ENCODE data around the gene CCNO.

CCNO gene, protein sequence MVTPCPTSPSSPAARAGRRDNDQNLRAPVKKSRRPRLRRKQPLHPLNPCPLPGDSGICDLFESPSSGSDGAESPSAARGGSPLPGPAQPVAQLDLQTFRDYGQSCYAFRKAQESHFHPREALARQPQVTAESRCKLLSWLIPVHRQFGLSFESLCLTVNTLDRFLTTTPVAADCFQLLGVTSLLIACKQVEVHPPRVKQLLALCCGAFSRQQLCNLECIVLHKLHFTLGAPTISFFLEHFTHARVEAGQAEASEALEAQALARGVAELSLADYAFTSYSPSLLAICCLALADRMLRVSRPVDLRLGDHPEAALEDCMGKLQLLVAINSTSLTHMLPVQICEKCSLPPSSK

DNA sequence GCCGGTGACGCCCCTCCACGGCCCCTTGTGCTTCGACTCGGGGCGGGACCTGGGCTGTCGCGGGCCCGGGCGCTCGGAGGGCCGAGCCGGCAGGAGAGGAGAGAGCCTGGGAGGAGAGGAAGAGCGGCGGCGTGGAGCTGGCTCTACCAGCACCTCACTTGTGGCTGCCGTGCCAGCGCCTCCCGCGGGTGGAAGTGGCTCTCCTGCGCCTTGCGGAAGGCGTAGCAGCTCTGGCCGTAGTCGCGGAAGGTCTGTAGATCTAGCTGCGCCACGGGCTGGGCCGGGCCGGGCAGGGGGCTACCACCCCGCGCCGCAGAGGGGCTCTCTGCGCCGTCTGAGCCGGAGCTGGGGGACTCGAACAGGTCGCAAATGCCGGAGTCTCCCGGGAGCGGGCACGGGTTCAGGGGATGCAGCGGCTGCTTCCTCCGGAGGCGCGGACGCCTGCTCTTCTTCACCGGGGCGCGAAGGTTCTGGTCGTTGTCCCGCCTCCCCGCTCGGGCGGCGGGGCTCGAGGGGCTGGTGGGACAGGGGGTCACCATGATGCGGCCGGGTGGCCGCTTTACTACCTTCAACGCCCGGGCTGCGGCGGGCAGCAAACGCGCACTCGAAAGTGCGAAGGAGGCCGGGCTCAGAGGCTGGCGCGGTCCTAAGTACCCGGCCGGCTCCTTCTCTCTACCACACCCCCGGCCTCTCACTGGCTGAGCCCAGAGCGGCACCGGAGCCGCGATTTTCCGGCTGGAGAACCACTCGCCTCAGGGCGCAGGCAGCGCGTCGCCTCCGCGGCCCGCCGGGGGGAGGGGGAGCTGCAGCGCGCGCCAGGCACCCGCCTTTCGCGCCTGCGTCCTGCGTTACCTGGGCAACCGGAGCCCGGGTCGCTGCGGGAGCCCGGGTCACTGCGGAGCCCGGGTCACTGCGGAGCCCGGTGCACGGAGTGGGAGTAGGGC is at the start of gene CCNO:
Gene CCNO (minus strand): TSS at position 624 of the 944 bp plus-strand sequence. CDS start 85 bp downstream, at position 539.
- TF ChIP-seq ZNF274 (IDR thresholded peaks at IDR 0.05; ENCODE audit: low read depth, low read length): no peak
- no peak for TF ChIP-seq YY1 (IDR thresholded peaks at IDR 0.05; ENCODE audit: insufficient read depth, insufficient read length)
- Histone ChIP-seq H3K27me3 (ENCODE audit: insufficient read depth, insufficient read length) (peaks cover 69% of the 10 kb centered on the region), H3K4me3 (ENCODE audit: insufficient read length, low read depth) (peak within 1 kb of the TSS; percentile 49), H3K9ac (ENCODE audit: insufficient read length, low read depth) (peak within 1 kb of the TSS; percentile 77), H3K4me1 (ENCODE audit: insufficient read depth, insufficient read length) (no peaks in the 10 kb centered on the region), H3K36me3 (ENCODE audit: insufficient read depth, insufficient read length, low read length) (no peaks in the 10 kb centered on the region), H3K9me3 (ENCODE audit: insufficient read depth, low read length) (peaks cover 6% of the 10 kb centered on the region)
- no peak for DNase-seq (ENCODE audit: low read depth, low spot score)

DNA sequence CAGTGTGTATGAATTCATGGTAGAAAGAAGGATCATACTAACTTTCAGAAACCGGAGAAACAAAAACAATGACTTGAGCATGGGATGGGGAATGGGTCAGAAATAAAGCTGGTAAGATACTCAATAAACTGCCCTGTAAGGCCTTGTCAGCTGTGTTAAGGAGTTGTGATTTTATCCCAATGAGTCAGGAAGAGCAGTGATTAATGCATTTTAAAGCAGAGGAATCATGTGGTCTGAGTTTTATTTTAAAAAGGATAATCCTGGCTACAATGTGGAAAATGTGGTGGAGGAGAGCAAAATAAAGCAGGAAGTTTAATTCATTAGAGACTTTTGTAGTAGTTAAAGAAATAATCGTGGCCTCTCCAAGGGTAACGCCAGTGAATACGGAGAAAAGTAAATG is 45.4 kb upstream of the CCNO start:
- H3K9me3 ChIP-seq (ENCODE audit: insufficient read depth, low read length): no peaks in the 10 kb centered on the region
- no peaks in the 10 kb centered on the region for H3K27me3 ChIP-seq (ENCODE audit: insufficient read depth, insufficient read length)
- DNase-seq (ENCODE audit: low read depth, low spot score): no peak
- no peak overlapping the region for H3K4me3 ChIP-seq (ENCODE audit: insufficient read length, low read depth)
- no peaks in the 10 kb centered on the region for H3K4me1 ChIP-seq (ENCODE audit: insufficient read depth, insufficient read length)
- TF ChIP-seq ZNF274 (IDR thresholded peaks at IDR 0.05; ENCODE audit: low read depth, low read length) (no peak), SUZ12 (IDR thresholded peaks at IDR 0.05; ENCODE audit: extremely low read depth, insufficient read depth, insufficient read length) (no peak), YY1 (IDR thresholded peaks at IDR 0.05; ENCODE audit: insufficient read depth, insufficient read length) (no peak)
- H3K9ac ChIP-seq (ENCODE audit: insufficient read length, low read depth): no peak overlapping the region
- peaks cover 70% of the 10 kb centered on the region for H3K36me3 ChIP-seq (ENCODE audit: insufficient read depth, insufficient read length, low read length)

DNA sequence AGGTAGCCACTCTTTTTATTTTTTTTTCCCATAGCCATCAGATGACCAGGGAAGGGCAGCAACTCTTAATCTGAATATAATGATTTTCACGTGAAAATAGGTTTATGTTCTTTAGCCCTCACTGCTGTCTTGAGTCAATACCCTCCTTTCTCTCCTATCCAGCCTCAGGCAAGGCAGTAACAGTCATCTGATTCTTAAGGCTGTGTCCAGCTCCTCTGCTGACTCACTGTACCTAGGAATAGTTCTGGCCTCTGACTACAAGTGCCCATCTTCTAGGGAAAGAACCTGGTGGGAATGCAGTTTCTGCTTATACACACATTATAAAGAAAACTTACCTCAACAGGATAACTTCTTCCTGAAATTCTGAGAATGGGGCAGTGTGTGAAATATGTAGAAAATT is 43.4 kb upstream of the CCNO start:
- no peak overlapping the region for H3K9ac ChIP-seq (ENCODE audit: insufficient read length, low read depth)
- H3K36me3 ChIP-seq (ENCODE audit: insufficient read depth, insufficient read length, low read length): peaks cover 71% of the 10 kb centered on the region
- no peaks in the 10 kb centered on the region for H3K27me3 ChIP-seq (ENCODE audit: insufficient read depth, insufficient read length)
- no peaks in the 10 kb centered on the region for H3K4me1 ChIP-seq (ENCODE audit: insufficient read depth, insufficient read length)
- no peaks in the 10 kb centered on the region for H3K9me3 ChIP-seq (ENCODE audit: insufficient read depth, low read length)
- no peak for TF ChIP-seq SUZ12 (IDR thresholded peaks at IDR 0.05; ENCODE audit: extremely low read depth, insufficient read depth, insufficient read length)
- no peak for TF ChIP-seq YY1 (IDR thresholded peaks at IDR 0.05; ENCODE audit: insufficient read depth, insufficient read length)
- TF ChIP-seq ZNF274 (IDR thresholded peaks at IDR 0.05; ENCODE audit: low read depth, low read length): no peak
- no peak for DNase-seq (ENCODE audit: low read depth, low spot score)
- no peak overlapping the region for H3K4me3 ChIP-seq (ENCODE audit: insufficient read length, low read depth)

DNA sequence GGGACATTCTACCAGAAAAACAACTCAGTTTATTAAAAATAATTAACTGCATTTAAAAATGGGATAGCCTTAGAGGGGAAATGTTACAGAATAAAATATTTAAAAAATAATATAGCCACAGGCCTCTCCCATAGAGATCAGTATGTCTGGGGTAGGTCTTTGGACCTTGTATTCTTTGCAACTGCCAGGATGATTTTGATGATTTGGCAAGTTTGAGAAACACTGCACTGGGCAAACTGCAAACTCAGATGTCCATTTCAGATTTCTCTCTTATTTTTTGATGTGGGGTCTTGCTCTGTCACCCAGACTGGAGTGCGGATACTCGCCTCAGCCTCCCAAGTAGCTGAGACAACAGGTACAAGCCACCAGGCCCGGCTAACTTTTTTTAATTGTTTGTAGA is 24.9 kb upstream of the CCNO start:
- Histone ChIP-seq H3K36me3 (ENCODE audit: insufficient read depth, insufficient read length, low read length) (peaks cover 54% of the 10 kb centered on the region), H3K9ac (ENCODE audit: insufficient read length, low read depth) (no peak overlapping the region), H3K4me3 (ENCODE audit: insufficient read length, low read depth) (no peak overlapping the region), H3K9me3 (ENCODE audit: insufficient read depth, low read length) (no peaks in the 10 kb centered on the region), H3K4me1 (ENCODE audit: insufficient read depth, insufficient read length) (no peaks in the 10 kb centered on the region), H3K27me3 (ENCODE audit: insufficient read depth, insufficient read length) (no peaks in the 10 kb centered on the region)
- TF ChIP-seq ZNF274 (IDR thresholded peaks at IDR 0.05; ENCODE audit: low read depth, low read length) (no peak), SUZ12 (IDR thresholded peaks at IDR 0.05; ENCODE audit: extremely low read depth, insufficient read depth, insufficient read length) (no peak), YY1 (IDR thresholded peaks at IDR 0.05; ENCODE audit: insufficient read depth, insufficient read length) (no peak)
- DNase-seq (ENCODE audit: low read depth, low spot score): no peak

DNA sequence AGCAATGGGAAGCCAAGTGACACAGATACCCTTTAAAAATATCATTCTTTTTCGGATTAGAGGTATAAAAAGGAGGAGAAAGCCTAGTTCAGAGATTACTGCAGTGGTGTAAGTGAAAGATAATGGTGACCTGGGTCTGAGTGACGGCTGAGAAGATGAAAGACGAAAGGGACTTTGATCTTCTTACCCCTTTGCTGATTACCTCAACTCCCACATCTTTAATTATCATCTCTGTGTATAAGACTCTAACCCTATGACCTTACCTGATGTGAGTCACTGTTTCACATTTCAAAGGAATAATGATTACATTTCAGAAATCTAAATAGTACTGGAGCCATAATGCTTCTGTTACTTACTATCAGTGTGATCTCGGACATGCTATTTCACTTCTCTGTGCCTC is 21.4 kb upstream of the CCNO start:
- H3K27me3 ChIP-seq (ENCODE audit: insufficient read depth, insufficient read length): no peaks in the 10 kb centered on the region
- H3K4me1 ChIP-seq (ENCODE audit: insufficient read depth, insufficient read length): no peaks in the 10 kb centered on the region
- no peak overlapping the region for H3K9ac ChIP-seq (ENCODE audit: insufficient read length, low read depth)
- no peaks in the 10 kb centered on the region for H3K9me3 ChIP-seq (ENCODE audit: insufficient read depth, low read length)
- no peak for TF ChIP-seq SUZ12 (IDR thresholded peaks at IDR 0.05; ENCODE audit: extremely low read depth, insufficient read depth, insufficient read length)
- no peak for TF ChIP-seq ZNF274 (IDR thresholded peaks at IDR 0.05; ENCODE audit: low read depth, low read length)
- TF ChIP-seq YY1 (IDR thresholded peaks at IDR 0.05; ENCODE audit: insufficient read depth, insufficient read length): no peak
- H3K4me3 ChIP-seq (ENCODE audit: insufficient read length, low read depth): no peak overlapping the region
- DNase-seq (ENCODE audit: low read depth, low spot score): no peak
- H3K36me3 ChIP-seq (ENCODE audit: insufficient read depth, insufficient read length, low read length): peaks cover 32% of the 10 kb centered on the region

DNA sequence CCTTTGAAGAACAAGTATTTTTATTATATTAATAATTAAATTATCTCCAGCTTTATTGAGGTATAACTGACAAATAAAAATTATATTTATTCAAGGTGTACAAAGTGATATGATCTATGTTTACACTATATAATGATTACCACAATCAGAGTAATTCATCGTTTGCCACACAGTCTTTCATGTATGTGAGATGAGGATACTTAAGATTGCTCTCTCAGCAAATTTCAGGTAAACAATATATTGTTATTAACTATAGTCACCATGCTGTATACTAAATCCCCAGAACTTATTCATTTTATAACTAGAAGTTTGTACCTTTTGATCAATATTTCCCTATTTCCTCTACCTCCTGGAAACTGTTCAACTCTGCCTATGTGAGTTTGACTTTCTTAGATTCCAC is 16.7 kb upstream of the CCNO start:
- H3K27me3 ChIP-seq (ENCODE audit: insufficient read depth, insufficient read length): no peaks in the 10 kb centered on the region
- H3K9ac ChIP-seq (ENCODE audit: insufficient read length, low read depth): no peak overlapping the region
- no peak overlapping the region for H3K4me3 ChIP-seq (ENCODE audit: insufficient read length, low read depth)
- TF ChIP-seq YY1 (IDR thresholded peaks at IDR 0.05; ENCODE audit: insufficient read depth, insufficient read length): no peak
- no peak for TF ChIP-seq SUZ12 (IDR thresholded peaks at IDR 0.05; ENCODE audit: extremely low read depth, insufficient read depth, insufficient read length)
- TF ChIP-seq ZNF274 (IDR thresholded peaks at IDR 0.05; ENCODE audit: low read depth, low read length): no peak
- no peaks in the 10 kb centered on the region for H3K4me1 ChIP-seq (ENCODE audit: insufficient read depth, insufficient read length)
- DNase-seq (ENCODE audit: low read depth, low spot score): no peak
- H3K9me3 ChIP-seq (ENCODE audit: insufficient read depth, low read length): no peaks in the 10 kb centered on the region
- peaks cover 4% of the 10 kb centered on the region for H3K36me3 ChIP-seq (ENCODE audit: insufficient read depth, insufficient read length, low read length)

DNA sequence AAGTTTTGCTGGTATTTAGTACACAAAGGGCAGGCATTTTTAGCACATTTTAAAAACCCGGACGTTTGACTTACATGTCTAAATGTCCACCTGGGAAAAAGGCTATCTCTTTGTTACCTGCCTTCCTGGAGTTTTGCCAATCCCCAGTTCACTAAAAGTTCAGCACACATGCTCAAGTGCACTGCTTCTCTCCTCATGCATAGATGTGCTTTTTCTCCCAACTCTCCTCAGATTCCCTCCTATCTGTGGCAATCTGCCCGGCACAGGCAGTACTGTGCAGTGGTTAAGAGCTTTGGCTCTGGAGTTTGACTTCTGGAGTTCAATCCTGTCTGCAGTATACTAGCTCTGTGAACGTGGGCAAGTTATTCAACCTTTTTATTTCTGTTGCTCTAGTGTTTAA is 8.3 kb upstream of the CCNO start:
- TF ChIP-seq ZNF274 (IDR thresholded peaks at IDR 0.05; ENCODE audit: low read depth, low read length): no peak
- no peak for TF ChIP-seq YY1 (IDR thresholded peaks at IDR 0.05; ENCODE audit: insufficient read depth, insufficient read length)
- TF ChIP-seq SUZ12 (IDR thresholded peaks at IDR 0.05; ENCODE audit: extremely low read depth, insufficient read depth, insufficient read length): no peak
- peaks cover 3% of the 10 kb centered on the region for H3K27me3 ChIP-seq (ENCODE audit: insufficient read depth, insufficient read length)
- H3K9me3 ChIP-seq (ENCODE audit: insufficient read depth, low read length): no peaks in the 10 kb centered on the region
- no peaks in the 10 kb centered on the region for H3K4me1 ChIP-seq (ENCODE audit: insufficient read depth, insufficient read length)
- no peak overlapping the region for H3K9ac ChIP-seq (ENCODE audit: insufficient read length, low read depth)
- no peak for DNase-seq (ENCODE audit: low read depth, low spot score)
- no peak overlapping the region for H3K4me3 ChIP-seq (ENCODE audit: insufficient read length, low read depth)
- no peaks in the 10 kb centered on the region for H3K36me3 ChIP-seq (ENCODE audit: insufficient read depth, insufficient read length, low read length)
